ENCODE results near the gene CPLX3.

Gene CPLX3

DNA sequence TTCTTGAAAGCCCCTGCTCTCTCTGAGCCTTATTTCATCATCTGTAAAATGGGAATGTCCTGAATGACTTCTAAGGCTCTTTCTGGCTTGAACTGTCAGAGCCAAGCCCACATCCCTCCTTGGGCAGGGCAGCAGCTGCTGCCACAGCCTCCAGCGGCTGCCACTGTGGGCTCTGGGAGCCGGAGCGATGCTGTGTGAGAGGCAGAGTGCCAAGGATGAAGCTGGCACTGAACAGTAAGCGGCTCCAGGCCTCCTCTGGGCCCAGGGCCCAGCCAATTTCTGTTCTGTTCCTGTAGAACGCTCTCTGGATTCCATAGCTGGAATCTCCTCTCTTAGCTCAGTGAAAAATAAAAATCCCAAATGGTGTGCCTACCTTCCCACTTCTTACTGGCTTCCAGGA lies 4.4 kb downstream of the CPLX3 start:
- DNase-seq, result no peak

DNA sequence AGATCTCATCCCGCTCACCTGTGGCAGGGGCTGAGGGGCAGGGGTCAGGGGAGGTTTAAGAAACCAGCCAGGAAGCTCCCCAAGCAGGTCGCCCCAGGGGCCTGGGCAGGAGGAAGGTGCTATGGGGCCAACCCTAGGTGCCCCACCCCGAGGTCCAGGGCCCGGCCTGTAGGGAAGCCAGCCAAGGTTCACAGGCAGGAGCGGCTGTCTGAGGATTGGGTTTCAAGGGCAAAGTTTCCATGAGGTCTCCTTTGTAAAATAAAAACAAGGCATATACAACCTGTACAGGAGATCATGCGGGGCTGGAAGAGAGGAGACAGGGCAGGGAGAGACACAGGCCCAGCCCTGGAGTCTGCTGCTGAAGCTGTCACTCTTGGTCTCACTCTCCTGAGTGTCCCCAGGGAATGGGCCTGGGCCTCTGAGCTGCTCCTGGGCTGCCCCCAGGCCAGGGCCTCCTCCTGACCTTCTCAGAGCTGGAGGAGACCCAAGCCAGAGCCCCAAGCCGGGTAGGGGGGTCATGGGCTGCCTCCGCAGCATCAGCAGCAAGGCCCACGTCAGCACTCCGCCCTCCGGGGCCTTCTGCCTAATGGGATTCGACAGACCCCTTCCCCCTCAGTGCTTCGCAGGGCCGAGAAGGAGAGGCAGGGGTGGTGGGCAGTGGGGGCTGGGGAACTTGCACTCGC lies 5.5 kb downstream of the CPLX3 start:
- no peak for DNase-seq

DNA sequence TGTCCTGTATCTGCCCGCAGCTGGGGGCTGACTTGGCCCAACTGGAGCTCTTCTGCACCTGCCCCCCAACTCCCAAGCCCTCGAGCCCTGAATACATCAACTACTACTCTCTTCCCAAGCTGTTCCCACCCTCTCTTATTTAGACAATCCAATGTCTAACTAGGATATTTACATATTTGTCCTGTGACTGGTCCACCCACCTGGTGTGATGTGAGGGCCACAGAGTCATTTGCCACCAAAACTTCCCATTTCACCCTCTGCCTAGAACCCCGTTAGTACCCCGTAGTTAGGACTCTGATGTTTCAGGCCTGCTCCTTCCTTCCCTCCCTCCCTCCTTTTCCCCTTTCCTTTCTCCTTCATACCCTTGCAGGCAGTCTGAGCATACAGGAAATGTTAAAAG lies 6.4 kb downstream of the CPLX3 start:
- no peak for DNase-seq

DNA sequence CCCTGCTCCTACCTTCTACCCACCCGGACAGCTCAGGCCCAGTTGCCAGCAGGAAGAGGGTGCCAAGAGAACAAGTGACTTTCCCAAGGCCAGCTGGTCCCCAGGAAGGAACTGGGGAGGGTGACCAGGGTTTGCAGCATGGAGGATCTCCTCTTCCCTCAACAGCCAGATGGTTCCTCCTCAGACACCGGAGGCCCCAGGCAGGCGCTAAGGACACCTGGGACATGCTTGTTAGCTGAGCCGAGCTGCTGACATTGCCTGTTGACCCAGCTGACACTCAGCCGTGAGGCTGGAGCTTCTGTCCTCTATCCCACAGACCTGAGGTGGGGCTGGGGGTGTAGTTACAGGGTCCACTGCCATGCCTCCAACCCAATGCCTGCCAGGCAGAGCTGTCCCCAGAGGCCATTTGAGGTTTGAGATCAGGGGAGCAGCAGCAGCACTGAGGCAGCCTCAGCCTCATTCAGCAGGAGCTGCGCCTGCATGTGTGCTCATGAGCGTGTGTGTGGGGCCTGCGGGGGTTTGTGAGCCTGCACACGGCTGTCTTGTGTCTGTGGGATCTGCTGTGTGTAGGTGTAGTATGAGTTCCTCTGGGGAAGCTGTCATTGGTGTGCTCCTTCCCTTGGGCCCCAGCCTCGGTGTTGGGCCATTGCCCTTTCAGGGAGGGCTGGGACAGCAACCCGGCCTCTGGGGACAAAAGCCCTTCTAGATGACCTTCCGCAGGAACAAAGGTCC lies 7.1 kb downstream of the CPLX3 start:
- no peak for DNase-seq

DNA sequence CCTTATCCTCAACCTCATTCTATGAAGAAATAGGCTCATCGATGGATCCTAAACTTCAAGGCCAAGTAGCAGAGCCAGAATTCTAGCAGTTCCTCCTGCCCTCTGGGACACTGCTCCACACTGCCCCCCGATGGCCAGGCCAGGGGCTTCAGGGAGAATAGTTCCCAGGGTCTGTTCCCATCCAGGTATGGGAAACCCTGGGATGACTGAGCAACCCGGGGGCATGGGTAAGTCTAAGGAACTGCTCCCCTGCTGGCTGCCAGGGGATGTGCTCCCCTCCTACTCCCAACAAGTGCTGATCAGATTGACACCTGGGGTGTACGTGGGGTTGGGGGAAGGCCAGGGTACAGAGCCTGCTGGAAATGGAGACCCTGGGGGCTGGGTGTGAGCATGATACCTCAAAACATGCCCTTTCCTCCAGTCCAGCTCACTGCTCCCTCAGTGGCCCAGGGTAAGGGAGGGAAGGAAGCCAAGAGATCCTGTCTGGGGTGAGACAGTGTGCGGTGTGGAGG lies 8.9 kb downstream of the CPLX3 start:
- no peak for DNase-seq

DNA sequence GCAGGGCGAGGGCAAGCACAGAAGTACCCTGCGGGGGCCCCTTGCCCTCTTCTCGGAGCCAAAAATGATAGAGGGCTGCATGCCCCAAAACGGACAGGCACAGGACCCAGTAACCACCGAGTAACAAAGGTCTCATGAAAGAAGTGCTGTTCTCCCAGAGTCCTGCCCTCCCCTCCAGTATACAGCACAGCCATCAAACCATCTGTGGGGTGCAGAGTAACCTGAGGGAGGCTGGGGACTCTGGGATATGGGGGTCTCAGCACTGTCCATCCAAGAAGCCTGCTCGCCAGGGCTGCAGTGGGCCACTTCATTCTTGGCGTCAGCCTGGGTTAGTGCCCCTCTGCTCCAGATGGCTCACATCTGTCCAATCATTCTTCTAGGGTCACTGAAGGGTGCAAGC lies 10.4 kb downstream of the CPLX3 start:
- DNase-seq, result no peak

DNA sequence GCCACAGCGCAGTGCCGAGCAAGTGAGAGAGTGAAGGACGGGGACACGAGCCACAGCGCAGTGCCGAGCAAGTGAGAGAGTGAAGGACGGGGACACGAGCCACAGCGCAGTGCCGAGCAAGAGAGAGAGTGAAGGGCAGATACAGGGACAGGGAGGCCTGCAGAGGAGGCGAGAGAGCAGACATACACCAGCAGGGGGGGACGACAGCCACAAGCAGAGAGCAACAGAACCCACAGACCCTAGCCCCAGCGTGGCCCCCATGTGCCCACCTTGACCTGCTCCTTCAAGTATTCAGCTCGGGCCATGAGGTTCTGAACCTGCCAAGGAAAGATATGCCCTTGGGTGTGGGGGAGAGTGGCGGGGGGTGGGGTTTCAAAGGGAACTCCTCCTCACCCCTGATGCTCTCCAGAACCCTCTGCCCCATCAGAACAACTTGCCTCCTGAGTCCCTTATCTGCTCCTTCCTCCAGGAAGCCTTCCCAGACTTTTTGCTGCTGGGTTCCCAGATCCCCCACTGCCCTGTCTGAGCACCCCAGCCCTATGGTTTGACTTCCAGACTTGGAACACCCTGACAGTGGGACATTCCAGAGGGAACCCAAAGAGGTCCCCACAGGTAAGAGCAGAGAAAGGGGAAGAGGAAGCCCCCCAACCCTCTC lies 11.2 kb downstream of the CPLX3 start:
- no peak for DNase-seq

DNA sequence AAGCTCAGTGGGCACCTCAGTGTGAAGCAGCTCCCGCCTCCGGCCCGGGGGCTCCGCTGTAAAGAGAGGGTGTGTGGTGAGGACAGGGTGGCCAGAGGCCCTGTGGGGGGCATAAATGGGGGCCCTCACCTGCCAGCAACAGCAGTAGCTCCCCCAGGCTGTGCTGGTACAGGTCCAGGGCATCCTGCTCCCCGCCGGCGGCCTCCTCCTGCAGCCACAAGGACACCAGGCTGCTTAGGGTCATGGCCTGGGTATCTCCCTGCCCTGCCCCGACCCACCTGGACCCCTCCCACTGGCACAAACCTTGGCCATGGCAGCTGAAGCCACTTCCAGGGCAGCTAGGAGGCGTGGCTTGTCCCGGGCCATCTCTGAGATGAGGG lies 11.7 kb downstream of the CPLX3 start:
- DNase-seq, result no peak

DNA sequence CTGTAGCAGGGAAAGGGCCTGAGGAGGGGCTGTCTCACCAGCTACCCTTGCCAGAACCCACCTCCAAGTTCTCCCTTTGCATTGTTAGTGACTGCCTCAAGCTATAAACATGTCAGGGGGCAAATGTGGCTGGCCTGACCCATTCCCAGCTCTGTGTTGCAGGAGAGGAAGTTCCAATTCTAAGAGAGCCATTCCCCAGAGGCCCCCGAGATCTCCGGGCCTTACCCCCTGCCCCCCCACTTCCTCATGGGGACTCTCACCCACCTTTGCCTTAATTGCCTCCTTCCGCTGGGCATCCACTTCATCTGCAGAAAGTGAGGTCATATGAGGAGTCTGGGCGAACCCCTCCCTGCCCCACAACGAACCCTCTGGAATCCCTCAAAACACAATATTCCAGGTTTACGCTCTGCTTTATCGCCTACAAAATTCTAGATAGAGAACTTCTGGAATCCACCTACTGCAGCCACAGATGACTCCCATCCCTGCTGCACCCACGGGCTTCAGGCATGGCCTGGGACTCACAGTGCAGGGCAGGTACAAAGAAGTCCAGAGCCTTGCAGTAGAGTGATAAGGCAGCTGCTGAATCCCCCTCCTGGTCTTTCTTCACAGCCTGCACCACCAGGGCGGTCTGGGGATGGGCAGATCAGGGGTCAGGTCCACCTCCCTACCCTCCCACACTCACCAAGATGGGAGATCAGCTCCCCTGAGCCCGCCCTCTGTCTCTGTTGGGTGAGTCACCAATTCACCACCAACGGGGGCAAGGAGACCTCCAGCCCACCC lies 12.5 kb downstream of the CPLX3 start:
- DNase-seq, result no peak

DNA sequence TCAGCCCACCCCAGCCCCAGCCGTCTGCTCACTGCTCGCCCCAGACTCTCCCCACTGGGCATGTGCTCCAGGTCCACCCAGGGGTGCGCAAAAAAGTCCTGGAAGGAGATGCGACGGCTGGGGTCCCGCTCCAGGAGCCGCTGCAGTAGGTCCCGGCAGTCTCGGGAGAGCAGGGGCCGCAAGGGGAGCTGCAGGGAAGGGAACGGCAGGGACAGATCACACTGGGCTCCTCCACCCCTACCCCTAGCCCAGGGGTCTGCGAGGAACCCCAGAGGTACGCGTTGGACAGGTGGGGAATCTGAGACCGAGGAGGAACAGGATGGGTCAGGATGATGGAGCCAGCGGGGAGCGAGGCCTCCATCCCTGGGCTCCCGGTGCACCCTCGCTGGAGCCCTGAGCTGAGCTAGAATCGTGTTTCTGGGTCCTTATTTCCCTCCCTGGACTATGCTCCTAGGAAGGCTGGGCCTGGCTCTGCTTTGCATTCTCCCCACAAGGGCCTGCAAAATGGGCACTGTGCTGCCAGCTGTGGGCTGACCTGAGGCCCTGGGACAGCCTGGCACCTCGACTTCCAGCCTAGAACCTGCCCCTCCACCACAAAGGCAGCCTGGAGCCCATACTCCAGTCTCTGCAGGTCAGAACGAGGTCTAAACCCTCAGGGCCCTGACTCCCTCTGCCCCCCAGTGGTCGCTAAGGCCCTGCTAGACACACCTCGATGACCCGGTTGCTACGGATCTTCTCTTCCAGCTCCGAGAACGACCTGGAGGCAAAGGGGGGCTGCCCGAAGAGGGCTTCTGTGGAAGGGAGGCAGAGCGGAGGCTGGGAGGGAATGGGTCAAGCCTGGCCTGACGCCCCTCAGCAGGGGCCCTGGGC lies 13.3 kb downstream of the CPLX3 start:
- no peak for DNase-seq

DNA sequence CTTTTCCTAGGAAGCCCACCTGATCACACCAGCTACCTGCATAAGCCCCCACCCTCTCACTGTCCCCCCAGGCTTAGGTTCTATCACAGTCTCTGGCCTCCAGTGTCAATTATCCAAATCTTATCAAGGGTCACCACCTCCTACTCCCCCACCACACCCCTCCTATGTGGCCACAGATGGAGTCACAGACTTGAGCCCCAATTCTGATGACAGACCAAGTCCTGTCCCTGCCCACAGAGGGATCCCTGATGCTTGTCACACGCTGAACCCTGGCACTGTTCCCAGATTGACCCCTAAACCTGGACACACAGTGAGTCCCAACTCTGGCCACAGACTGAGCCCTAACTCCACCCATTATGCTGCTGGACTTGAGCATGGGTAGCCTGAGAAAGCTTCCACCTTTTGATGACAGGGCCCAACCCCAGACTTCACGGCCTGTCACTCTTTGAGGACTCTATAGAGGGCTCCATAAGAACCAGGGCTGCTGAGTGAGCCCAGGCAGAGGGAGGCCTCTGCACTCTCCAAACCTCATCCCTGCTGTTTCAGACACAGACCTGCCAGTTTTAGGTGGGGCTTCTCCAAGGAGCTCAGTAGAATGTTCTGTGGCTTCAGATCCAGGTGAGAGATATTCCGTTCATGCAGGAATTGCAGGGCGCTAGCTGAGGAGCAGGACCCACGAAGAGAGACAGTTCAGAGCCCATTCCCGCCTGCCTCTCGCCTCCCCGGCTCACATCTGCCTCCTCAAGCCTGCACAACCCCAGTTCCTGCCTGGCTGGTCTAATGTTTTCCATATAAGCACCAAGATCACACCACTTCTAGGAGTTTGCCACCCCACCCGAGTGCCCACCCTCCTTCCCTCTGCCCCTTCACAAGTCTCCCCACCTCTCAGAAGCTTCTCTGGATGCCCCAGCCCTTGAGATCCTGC lies 14.7 kb downstream of the CPLX3 start:
- DNase-seq, result no peak

DNA sequence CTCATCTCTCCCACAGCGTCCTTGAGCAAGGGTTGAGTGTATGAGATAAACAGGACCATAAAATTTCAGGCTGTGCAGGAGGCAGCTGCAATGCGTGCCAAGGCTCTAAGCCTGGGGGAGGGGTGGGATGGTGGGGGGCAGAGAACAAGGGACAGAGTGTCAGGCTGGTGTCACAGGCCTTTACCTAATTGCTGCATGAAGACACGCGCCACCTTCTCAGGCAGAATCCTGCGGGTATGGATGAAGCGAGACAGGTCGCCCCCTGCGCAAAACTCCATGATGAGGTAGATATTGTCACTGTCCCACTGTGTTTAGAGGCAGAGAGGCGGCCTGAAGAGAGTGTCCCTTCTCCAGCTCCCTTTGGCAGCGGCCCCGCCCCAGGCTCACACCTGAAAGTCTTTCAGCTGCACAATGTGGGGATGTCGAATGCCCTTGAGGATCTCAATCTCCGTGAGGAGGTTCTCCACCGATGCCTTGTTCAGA lies 15.5 kb downstream of the CPLX3 start:
- no peak for DNase-seq

DNA sequence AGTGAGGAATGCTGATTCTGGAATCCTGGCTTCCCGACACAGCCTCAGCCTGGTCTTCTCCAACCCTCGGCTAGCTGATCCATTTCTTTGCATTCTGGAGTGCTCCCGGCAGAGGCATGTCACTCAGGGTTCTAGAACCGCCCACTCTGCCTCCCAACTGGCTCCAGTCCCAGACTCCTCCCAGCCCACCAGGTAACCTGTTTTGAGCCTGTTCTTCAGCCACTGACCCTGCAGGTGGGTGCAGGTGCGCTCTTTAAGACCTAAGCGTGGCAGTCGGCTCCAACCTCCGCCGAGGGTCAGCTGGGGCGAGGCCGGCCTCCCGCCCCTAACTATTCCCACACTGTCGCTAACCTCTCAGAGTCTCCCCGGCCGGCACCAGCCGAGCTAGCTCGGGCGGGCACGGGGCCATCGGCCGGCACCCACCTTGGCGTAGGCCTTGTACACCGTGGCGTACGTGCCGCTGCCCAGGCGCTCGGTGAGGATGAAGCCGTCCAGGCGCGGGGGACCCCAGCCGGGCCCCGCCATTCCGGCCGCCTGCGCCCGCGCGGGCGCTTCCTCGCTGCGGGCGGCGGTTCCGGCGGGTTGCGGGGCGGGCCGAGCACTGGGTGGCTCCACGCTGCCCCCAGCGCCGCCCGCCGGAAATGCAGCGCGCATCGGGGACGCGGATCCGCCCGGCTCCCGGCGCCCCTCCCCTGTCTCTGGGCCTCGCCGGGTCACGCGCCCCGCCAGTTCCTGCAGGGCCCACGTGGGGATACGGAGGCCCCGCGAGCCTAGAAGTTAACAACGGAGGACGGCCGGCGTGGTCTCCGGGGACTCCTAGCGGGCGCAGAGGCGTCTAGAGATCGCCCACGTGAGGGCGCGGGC lies 16.4 kb downstream of the CPLX3 start, which contains the start of gene ULK3:
ULK3 (minus strand) TSS at position 576 of the 864 bp plus-strand sequence; CDS start at position 525, 51 bp downstream.
- DNase-seq, result peak; percentile 72

DNA sequence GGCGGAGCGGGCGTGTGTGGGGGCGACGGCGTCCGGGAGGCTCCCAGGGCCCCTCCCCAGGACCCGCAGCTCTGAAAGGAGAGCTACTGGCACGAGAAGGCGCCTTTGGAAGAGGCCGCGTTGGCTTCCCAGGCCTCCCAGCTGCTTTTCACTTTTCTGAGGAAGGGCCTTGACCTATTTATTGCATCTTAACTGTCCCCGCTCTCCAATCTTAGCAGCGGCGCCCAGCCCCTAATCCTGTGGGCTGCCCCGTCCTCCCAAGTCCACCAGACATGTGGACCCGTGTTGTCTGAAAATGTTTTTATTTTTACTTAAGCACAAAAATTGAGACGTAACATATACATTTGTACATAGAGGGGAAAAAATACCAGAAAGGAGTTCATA lies 17.0 kb downstream of the CPLX3 start:
- no peak for DNase-seq

DNA sequence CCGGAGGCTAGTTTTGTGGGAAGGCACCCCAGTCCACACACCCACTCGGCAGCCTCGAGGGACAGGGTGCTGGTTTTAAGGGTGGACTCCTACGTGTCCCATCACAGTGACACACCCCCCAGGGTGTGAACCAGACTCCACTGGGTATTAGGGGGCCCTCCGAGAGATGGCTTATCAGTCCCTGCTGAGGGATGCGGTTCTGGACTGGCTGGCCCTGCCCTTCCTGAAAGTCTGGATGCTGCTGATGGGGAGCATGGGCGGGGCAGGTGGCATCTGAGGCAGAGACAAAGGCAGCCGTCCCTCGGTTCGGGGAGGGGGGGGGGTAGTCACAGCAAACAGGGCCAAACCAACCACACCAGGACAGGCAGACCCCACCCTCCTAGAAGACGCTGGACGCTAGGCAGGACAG lies 17.5 kb downstream of the CPLX3 start:
- DNase-seq, result no peak

DNA sequence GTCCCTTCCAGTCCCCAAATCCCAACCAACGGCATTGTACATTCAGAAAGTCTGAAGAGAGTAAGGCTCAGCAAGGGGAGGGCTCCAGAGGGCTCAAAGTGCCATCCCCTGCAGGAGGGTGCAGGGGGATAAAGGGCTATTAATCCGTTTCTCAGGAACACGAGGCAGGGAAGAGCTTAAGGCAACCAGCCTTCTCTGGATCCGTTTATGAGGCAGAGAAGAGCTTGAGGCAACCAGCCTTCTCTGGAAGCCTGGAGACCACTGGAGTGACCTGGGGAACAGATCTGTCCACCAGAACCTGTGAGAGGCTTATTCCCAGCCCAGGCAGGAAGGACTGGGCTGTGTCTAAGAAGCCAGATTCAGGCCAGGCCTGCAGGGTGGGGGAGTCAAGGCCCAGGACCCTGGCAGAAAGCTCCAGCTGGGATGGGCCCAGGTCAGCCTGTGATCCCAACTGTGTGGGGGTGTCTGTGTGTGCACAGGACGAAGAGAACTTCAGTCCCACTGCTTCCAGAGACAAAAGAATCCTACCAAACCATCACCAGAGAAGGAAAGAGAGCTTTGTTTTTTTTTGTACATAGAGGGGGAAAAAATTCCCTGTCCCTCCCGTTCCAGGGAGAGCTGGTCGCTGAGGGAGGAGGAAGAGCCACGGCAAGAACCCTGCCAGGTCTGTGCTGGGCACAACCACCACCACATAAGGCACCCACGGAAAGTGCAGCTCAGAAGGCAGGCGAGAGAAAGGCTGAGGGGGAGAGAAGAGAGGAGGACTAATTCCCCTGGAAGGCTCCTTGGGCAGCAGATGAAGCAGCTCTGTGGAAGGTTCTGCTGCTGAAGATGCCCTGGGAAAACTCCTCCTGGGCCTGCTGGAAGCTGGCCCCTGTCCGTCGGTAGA lies 18.1 kb downstream of the CPLX3 start:
- DNase-seq, result no peak

DNA sequence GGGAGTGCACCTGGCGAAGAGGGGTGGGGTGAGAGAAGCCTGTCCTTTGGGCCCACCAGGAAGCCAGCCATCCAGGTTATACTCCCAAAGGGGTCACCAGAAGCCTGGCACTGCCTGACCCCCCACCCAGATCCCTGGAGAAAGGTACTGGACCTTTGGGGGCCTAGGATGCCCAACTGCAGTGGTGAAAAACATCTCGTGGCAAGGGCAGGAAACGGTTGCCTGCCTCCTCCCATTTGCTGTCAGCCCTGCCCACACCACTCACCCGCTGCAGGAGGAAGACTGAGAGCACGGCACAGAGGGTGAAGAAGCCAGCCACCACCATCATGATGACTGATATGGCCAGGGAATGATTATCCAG lies 18.8 kb downstream of the CPLX3 start:
- DNase-seq, result no peak

DNA sequence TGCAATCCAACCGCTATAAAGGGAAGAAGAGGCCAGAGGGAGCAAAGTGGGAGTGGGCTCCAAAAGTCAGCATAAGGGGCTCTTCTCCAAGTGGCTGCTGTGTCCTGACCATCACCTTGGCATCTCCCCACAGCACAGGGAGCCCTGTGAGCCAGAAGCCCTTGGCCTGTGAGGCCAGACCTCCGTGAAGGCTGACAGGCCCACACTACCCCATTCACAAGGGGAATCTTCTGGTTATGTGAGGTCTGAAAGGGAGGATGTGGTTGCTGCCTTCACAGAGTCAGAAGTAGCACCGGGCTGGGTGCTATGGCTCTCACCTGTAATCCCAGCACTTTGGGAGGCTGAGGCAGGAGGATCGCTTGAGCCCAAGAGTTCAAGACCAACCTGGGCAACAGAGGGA lies 19.2 kb downstream of the CPLX3 start:
- no peak for DNase-seq

DNA sequence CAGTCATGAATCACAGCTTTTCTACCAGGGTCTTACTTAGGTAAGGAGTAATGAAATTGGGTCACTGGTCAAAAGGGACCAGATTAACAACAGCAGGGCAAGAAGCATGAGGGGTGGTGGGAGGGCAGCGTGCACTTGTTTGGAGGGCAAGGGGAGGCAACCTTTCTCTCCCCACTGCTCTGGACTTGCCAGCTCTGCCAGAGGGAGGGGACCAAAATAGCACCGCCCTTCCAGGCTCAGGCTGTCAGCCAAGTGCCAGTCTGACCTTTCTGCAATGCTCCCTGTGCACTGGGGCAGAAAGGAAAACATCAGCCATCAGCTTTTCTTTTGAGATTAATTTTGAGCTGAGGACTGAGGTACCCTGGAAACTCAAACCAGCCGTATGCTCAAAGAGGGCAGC lies 21.0 kb downstream of the CPLX3 start:
- no peak for DNase-seq
